Lower lobe of right lung (tissue), 2 donors: Measurements from ENCODE around the gene SLC35F5. TPM values are rescaled to one million over a fixed set of nuclear protein-coding genes. Genes with fewer than 3 reads are reported as not detected.

Experiments used
- ATAC-seq, 2 donors: fragments of 200-7000 bp; cut with Tn5 transposase; one replicate each; pipeline ENCODE4 v1.9.1; 2020 to 2022; ENCODE audit warnings: mild to moderate bottlenecking in 2 of 2, moderate library complexity in 2 of 2
- DNase-seq: peaks from one replicate; pipeline ENCODE4 v3.0.0-alpha.2; 2020
- H3K27ac ChIP-seq: fragments of 200-600 bp; one replicate; pipeline ENCODE4 v1.8.0; 2022
- H3K27me3 ChIP-seq: fragments of 200-600 bp; one replicate; pipeline ENCODE4 v1.8.0; 2022; ENCODE audit warnings: low read depth
- H3K36me3 ChIP-seq: fragments of 200-600 bp; one replicate; pipeline ENCODE4 v1.8.0; 2022; ENCODE audit warnings: mild to moderate bottlenecking
- H3K4me1 ChIP-seq: fragments of 200-600 bp; one replicate; pipeline ENCODE4 v1.8.0; 2022
- H3K4me3 ChIP-seq: fragments of 200-600 bp; one replicate; pipeline ENCODE4 v1.8.0; 2022; ENCODE audit warnings: mild to moderate bottlenecking
- H3K9me3 ChIP-seq: fragments of 200-600 bp; one replicate; pipeline ENCODE4 v1.8.0; 2022
- intact Hi-C: fragments of 100-400 bp; cut with DNase I; formaldehyde crosslinking; loops from one replicate; pipeline ENCODE4 v1.11.0; 2022
- total RNA-seq: library from RNA; stranded (reverse); fragmentation: NEBNext Ultra II Directional; extraction: Animal tissue kit (Norgen Biotek cat#: 25700); gene quantifications from one replicate; pipeline ENCODE4 v1.2.1, GENCODE V29; 2021
- TF ChIP-seq, protein P1 (sequence below): fragments of 200-600 bp; IDR thresholded peaks from one replicate; pipeline ENCODE4 v1.8.0; 2022; ENCODE audit warnings: antibody characterized with exemption, mild to moderate bottlenecking
- donor health status: DM: no; HTN: yes; CAD: no; lungs with severe emphysema.

SLC35F5 gene
- total RNA-seq, 1 donor from 2014 or later, result 70.4 TPM

DNA sequence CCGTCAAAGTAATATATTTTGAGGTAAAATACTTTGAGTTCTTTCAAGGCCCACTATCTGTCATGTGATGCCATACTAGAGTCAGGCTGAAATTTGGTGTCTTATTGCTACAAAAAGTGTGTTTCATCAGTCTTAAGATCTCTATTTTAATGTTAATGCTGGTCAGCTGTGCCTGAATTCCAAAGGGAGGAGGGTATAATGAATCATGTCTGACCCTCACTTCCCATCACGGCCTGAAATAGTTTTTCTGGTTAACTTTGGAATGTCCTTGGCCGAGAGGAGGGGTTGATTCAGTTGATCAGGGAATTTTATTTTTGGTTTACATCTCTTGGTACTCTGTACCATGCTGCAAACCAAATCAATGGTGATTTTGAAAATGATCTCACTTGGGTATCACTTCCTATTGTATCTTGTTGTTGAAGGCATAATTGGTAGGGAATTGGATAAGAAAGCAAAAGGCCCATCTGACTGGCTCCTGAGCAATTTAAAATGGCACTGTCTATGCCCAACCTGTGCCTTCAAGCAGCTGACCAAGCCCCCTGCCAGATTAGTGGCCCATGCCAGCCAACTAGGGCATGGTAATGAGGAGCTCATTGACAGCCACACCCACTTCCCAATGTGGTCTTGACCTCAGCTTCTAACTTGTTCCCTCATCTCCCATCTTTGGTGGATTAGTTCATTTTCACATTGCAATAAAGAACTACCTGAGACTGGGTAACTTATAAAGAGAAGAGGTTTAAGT, 6.1 kb upstream of the SLC35F5 start:
- ATAC-seq (no peak), DNase-seq (no peak)
- Histone ChIP-seq H3K9me3 (no peaks in the 10 kb centered on the region), H3K36me3 (no peaks in the 10 kb centered on the region), H3K27me3 (no peaks in the 10 kb centered on the region), H3K4me3 (no peak overlapping the region), H3K4me1 (peaks cover 2% of the 10 kb centered on the region), H3K27ac (no peak overlapping the region)
- TF ChIP-seq, protein P1, sequence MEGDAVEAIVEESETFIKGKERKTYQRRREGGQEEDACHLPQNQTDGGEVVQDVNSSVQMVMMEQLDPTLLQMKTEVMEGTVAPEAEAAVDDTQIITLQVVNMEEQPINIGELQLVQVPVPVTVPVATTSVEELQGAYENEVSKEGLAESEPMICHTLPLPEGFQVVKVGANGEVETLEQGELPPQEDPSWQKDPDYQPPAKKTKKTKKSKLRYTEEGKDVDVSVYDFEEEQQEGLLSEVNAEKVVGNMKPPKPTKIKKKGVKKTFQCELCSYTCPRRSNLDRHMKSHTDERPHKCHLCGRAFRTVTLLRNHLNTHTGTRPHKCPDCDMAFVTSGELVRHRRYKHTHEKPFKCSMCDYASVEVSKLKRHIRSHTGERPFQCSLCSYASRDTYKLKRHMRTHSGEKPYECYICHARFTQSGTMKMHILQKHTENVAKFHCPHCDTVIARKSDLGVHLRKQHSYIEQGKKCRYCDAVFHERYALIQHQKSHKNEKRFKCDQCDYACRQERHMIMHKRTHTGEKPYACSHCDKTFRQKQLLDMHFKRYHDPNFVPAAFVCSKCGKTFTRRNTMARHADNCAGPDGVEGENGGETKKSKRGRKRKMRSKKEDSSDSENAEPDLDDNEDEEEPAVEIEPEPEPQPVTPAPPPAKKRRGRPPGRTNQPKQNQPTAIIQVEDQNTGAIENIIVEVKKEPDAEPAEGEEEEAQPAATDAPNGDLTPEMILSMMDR, result no peak
- intact Hi-C loops, result no loop called here

DNA sequence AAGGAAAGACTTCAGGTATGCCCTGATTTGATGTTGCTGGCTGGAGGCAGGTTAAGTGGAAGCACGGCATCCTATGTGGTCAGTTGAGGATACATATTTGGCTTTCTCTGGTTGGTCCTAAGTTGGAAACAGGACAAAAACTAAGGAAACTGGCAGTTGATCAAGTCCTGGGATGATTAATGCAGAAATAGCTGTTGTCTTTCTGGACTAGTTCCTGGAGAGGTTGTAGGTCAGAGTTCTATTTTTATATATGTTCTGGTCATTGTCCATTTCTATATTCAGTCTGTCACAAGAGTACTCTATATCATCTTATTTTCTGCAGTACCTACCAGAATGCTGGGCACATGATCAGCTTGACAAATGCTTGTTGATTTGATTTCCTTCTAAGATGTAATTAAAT, 4.0 kb upstream of the SLC35F5 start:
- Histone ChIP-seq H3K36me3 (no peaks in the 10 kb centered on the region), H3K27ac (no peak overlapping the region), H3K9me3 (no peaks in the 10 kb centered on the region), H3K4me3 (no peak overlapping the region), H3K4me1 (peaks cover 8% of the 10 kb centered on the region), H3K27me3 (no peaks in the 10 kb centered on the region)
- ATAC-seq (no peak), DNase-seq (no peak)
- TF ChIP-seq, protein P1, result no peak
- intact Hi-C loops, result no loop called here

DNA sequence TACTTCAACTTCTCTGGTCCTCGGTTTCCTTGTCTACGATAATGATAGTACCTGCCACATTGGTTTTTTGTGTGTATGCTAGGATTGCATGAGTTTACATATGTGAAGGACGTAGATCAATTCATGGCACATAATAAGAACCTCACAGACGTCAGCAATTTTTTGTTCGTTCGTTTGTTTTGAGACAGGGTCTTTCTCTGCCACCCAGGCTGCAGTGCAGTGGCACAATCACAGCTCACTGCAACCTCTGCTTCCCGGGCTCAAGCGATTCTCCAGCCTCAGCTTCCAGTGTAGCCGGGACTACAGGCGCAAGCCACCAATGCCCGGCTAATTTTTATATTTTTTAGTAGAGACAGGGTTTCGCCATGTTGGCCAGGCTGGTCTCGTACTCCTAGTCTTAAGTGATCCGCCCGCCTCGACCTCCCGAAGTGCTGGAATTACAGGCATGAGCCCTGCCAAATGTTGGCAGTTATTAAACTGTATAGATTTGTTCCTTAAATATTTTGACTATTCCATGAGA, 756 bp upstream of the SLC35F5 start:
- peak; percentile 45 for DNase-seq
- peak in 1 of 2 donors; percentile 8 for ATAC-seq
- peaks cover 20% of the 10 kb centered on the region for H3K4me1 ChIP-seq
- H3K4me3 ChIP-seq, result peak overlapping the region; percentile 97
- no peaks in the 10 kb centered on the region for H3K9me3 ChIP-seq
- peaks cover 10% of the 10 kb centered on the region for H3K36me3 ChIP-seq
- no peaks in the 10 kb centered on the region for H3K27me3 ChIP-seq
- intact Hi-C loops, result no loop called here
- H3K27ac ChIP-seq, result peak overlapping the region; percentile 94
- TF ChIP-seq, protein P1, result no peak

DNA sequence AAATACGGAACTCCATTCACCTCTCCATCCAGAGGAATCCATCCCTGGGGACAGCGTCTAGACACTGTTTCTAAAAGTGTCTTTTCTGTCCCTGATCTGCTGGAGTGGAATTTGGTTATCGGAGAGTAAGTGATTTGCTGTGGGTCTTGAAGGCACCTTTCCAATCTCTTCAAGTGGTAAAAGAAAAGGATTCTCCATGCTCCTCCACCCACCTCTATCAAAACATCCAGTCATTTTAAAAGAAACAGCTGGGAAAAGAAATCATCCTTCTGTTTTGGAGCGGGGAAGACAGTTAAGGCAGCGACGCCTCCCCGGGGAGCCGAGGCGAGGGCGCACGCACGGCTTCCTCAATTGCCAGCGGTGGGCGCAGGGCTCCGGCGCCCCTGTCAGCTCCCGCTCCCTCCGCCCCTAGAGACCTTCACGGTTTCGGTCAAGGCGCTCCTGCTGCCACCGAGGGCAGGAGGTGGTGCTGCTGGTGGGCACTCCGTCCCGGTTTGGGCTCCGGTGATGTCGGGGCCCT, 547 bp downstream of the SLC35F5 start:
- Histone ChIP-seq H3K36me3 (peaks cover 21% of the 10 kb centered on the region), H3K27ac (peak overlapping the region; percentile 94), H3K27me3 (no peaks in the 10 kb centered on the region), H3K4me3 (peak overlapping the region; percentile 97), H3K9me3 (no peaks in the 10 kb centered on the region), H3K4me1 (peaks cover 20% of the 10 kb centered on the region)
- ATAC-seq (peak; percentile 69 to 73), DNase-seq (no peak)
- intact Hi-C loops, result no loop called here
- TF ChIP-seq, protein P1, result no peak

DNA sequence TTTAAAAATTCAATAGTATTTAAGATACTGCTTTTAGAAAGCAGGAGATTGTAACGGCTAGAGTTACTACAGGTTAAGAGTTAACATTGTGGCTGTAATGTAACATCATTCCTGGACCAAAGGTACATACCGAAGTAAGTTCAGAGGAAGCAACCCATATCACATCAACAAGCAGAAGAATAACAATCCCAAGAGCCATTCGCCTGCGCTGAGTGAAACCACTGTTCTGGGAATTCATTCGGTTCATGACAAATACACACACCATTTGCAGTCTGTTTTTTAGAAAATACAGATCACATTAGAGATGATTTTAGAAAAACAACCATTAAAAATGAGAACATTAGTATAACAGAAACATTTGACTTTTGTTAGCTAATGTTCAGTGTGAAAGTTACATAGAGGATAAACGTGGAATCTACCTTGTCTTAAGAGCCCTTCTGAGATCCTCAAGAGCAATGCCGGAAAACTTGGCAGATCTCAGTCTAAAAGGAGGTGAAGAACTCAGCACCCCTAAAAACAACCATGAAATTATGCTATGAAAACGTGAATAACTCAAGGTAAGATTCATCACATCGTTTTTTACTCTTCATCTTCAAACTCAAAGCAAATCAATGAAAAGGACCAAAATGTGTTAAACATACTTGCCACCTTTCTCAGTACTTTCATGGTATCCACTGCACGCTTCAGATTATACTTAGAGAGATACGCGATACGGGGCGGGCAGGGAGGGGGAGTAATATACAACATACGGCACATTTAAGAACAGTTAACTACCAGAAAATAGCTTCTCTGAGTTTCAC, 1.2 kb downstream of the SLC35F5 start:
- TF ChIP-seq, protein P1, result no peak
- intact Hi-C loops, result no loop called here
- no peaks in the 10 kb centered on the region for H3K9me3 ChIP-seq
- no peaks in the 10 kb centered on the region for H3K27me3 ChIP-seq
- H3K4me3 ChIP-seq, result peak overlapping the region; percentile 97
- peaks cover 20% of the 10 kb centered on the region for H3K4me1 ChIP-seq
- H3K36me3 ChIP-seq, result peaks cover 27% of the 10 kb centered on the region
- ATAC-seq, result peak in 1 of 2 donors; percentile 11
- peak overlapping the region; percentile 94 for H3K27ac ChIP-seq
- DNase-seq, result no peak
